Stimulated activated naive B cell treated with anti-CD40 and anti-IgM and Interleukin-4, amounts not matched to agents 10 μg/mL and 1 μg/mL and 100 μg/mL, for 72 hours (primary cell): ENCODE measurements around the gene ZNF544.
A peak's percentile ranks its signal among the peaks of the same experiment; 100 is the strongest.
"Not testable (repeated sequence)": the region's sequence is repeated elsewhere in the genome, so short reads cannot be mapped to it uniquely, and the experiment has no call there.

Source experiments
- ATAC-seq, 2 donors: fragments of 150-1000 bp; cut with Tn5 transposase; replicated peaks; 2 replicates each; pipeline ENCODE4 v1.10.0; 2021; ENCODE audit warnings: moderate library complexity in 1 of 2
- DNase-seq: peaks from one replicate; pipeline ENCODE4 v3.0.0; 2021
- H3K27ac Mint-ChIP-seq: one replicate; pipeline ENCODE4 v1.8.0; 2022; ENCODE audit warnings: mild to moderate bottlenecking, mixed read lengths
- H3K27me3 Mint-ChIP-seq, 2 donors: one replicate each; pipeline ENCODE4 v1.8.0; 2022; ENCODE audit warnings: mixed read lengths in 2 of 2
- H3K36me3 Mint-ChIP-seq, 2 donors: one replicate each; pipeline ENCODE4 v1.8.0; 2022; ENCODE audit warnings: mixed read lengths in 2 of 2, mild to moderate bottlenecking in 1 of 2
- H3K4me1 Mint-ChIP-seq, 2 donors: one replicate each; pipeline ENCODE4 v1.8.0; 2022; ENCODE audit warnings: mixed read lengths in 2 of 2, mild to moderate bottlenecking in 1 of 2
- H3K4me3 Mint-ChIP-seq, 2 donors: one replicate each; pipeline ENCODE4 v1.8.0; 2022; ENCODE audit warnings: mild to moderate bottlenecking in 2 of 2, mixed read lengths in 2 of 2, moderate library complexity in 1 of 2
- H3K9me3 Mint-ChIP-seq, 2 donors: one replicate each; pipeline ENCODE4 v1.8.0; 2022; ENCODE audit warnings: mixed read lengths in 2 of 2, mild to moderate bottlenecking in 1 of 2

The ZNF544 gene

DNA sequence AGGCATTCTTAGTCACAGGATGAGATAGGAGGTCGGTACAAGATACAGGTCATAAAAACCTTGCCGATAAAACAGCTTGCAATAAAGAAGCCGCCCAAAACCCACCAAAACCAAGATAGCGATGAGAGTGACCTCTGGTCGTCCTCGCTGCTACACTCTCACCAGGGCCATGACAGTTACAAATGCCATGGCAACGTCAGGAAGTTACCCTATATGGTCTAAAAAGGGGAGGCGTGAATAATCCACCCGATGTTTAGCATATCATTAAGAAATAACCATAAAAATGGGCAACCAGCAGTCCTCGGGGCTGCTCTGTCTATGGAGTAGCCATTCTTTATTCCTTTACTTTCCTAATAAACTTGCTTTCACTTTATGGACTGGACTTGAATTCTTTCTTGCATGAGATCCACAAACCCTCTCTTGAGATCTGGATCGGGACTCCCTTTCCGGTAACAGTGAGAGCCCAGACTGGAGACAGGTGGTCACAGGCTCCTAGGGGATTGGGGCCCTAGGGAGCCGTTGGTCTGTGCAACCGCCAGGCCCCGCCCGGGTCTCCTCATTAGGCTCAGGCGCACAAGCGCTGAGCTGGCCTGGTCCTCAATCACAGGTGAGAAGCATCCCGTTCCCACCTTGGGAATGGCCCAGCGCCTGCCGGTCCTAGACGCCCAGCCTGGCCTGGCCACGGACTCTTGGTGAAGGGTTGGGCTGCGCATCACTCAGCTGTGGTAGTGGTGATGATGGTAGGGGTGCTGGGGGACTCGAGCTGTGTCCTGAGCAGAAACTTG is 10.9 kb upstream of the ZNF544 start:
- Mint-ChIP-seq H3K4me3 (no peak overlapping the region), H3K27me3 (peaks cover 0 to 3% of the 10 kb centered on the region in 2 donors), H3K9me3 (peaks cover 31 to 35% of the 10 kb centered on the region in 2 donors), H3K4me1 (no peaks in the 10 kb centered on the region), H3K27ac (no peak overlapping the region), H3K36me3 (peaks cover 18 to 34% of the 10 kb centered on the region in 2 donors)
- DNase-seq (no peak), ATAC-seq (no peak)

DNA sequence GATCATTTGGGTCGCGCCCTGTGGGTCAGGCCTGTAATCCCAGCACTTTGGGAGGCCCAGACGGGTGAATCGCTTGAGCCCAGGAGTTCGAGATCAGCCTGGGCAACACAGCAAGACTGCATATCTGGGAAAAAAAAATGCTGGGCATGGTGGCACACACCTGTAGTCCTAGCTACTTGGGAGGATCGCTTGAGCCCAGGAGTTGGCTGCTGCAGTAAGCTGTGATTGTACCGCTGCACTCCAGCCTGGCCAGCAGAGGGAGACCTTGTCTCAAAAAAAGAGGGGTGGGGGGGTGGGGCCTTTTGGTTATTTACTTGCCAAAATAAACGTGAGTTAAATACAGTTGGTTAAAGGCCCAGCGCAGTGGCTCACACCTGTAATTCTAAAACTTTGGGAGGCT is 9.8 kb upstream of the ZNF544 start:
- Mint-ChIP-seq H3K4me3 (no peak overlapping the region), H3K27me3 (peaks cover 0 to 3% of the 10 kb centered on the region in 2 donors), H3K36me3 (peaks cover 9 to 25% of the 10 kb centered on the region in 2 donors), H3K27ac (peak overlapping the region; percentile 22), H3K4me1 (no peaks in the 10 kb centered on the region), H3K9me3 (peaks cover 27 to 33% of the 10 kb centered on the region in 2 donors)
- no peak for DNase-seq
- peak; percentile 59 to 64 for ATAC-seq

DNA sequence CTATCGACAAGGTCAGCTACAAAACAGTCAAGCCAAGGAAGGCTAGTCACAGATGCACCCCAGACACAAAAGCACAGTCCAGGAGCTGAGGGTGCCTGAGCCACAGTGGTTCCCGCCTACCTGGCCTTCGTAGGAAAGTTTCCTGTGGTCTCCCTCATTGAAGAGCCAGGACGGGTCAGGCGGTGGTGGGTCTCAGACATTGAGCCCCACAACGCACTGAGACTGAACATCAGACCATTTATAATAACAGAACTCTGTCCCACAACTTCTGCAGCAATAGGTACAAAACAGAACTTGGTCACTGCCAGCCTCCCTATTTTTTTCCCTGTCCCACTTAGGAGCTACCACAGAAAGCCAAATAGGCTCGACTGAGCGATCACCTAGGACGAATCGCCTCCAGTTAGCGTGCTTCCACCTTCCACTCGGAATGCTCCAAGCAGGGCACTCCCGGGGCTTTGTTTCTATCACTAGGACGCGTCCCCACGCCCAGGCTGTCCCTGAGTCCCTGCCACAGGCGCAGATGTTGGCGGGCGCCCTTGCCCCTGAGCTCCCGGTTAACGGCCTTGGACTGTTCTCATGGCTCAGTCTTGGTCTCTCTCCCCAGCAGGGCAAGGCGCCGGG is 640 bp upstream of the ZNF544 start:
- H3K27me3 Mint-ChIP-seq, result no peaks in the 10 kb centered on the region
- H3K36me3 Mint-ChIP-seq, result peaks cover 39 to 43% of the 10 kb centered on the region in 2 donors
- no peak for DNase-seq
- peaks cover 20 to 27% of the 10 kb centered on the region in 2 donors for H3K4me1 Mint-ChIP-seq
- H3K9me3 Mint-ChIP-seq, result peaks cover 17% of the 10 kb centered on the region in 2 donors
- peak in 1 of 2 donors; percentile 5 for ATAC-seq
- H3K27ac Mint-ChIP-seq, result peak overlapping the region; percentile 97
- H3K4me3 Mint-ChIP-seq, result peak overlapping the region; percentile 93 to 95

DNA sequence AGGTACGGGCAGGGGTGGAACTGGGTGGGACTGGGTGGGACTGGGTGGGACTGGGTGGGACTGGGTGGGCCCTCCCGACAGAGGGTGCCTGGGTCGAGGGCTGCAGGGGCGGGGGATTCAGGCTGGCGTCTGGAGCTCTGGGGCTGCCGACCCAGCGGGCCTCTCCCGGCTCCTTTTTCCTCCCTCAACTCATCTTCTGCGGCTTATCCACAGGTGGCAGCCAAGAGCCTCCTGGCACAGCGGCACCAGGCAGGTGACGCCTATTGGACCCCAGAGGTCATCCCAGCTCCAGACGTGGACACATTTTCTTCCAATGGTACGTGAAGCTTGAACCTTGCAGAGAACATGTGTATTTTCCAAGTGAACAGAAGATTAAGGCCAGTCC is 533 bp downstream of the ZNF544 start:
- ATAC-seq (peak; percentile 24 to 30), DNase-seq (no peak)
- H3K27ac Mint-ChIP-seq, result peak overlapping the region; percentile 97
- peaks cover 50 to 54% of the 10 kb centered on the region in 2 donors for H3K36me3 Mint-ChIP-seq
- peaks cover 18 to 24% of the 10 kb centered on the region in 2 donors for H3K9me3 Mint-ChIP-seq
- H3K27me3 Mint-ChIP-seq, result no peaks in the 10 kb centered on the region
- H3K4me3 Mint-ChIP-seq, result peak overlapping the region; percentile 93 to 95
- peaks cover 23 to 33% of the 10 kb centered on the region in 2 donors for H3K4me1 Mint-ChIP-seq

DNA sequence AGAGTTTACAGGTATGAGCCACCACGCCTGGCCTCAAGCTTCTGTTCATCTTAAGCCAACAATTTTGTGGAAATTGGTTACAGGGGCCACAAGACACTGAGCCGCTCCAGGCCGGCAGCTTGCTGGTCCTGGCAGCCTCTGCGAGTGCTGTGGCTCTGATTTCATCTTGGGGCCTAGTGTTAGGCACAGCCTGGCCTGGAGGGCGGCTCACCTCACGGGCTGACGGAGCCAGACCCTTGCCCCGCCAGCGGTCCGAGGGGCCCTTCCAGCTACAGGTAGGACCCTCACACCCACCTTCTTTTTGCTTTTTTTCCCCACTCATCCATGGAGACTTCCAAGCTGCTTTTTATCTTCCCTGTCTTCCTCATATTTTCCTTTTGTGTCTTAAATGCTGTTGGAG is 8.6 kb downstream of the ZNF544 start:
- Mint-ChIP-seq H3K36me3 (peaks cover 83 to 85% of the 10 kb centered on the region in 2 donors), H3K4me1 (peaks cover 7 to 9% of the 10 kb centered on the region in 2 donors)
- DNase-seq, result no peak

DNA sequence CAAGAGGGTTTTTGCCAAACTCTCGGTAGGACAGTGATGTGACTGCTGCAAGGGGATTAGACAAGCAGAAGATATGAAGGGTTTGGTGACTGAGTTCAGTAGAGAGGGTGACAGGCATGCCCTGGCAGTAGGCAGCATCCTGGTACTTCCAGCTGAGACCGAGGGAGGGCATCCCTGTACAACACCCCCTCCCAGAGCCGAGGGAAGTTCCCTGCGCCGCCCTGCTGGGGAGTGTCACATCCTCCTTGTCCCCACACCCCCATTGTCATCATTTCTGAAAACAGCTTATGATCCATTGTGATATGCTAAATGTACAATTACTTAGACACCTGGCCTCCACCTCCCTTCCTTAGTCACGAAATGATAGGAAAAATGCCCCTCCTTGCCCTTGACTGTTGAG is 14.6 kb downstream of the ZNF544 start:
- Mint-ChIP-seq H3K4me3 (no peak overlapping the region), H3K4me1 (peaks cover 0 to 2% of the 10 kb centered on the region in 2 donors), H3K36me3 (peaks cover 94 to 100% of the 10 kb centered on the region in 2 donors), H3K27ac (no peak overlapping the region), H3K27me3 (no peaks in the 10 kb centered on the region), H3K9me3 (peaks cover 21 to 24% of the 10 kb centered on the region in 2 donors)
- ATAC-seq (no peak), DNase-seq (no peak)

More for the DNA sequence above, 8.6 kb downstream of the ZNF544 start:
- Mint-ChIP-seq H3K27me3 (no peaks in the 10 kb centered on the region), H3K27ac (no peak overlapping the region), H3K9me3 (peaks cover 10 to 13% of the 10 kb centered on the region in 2 donors), H3K4me3 (no peak overlapping the region)
- no peak for ATAC-seq

DNA sequence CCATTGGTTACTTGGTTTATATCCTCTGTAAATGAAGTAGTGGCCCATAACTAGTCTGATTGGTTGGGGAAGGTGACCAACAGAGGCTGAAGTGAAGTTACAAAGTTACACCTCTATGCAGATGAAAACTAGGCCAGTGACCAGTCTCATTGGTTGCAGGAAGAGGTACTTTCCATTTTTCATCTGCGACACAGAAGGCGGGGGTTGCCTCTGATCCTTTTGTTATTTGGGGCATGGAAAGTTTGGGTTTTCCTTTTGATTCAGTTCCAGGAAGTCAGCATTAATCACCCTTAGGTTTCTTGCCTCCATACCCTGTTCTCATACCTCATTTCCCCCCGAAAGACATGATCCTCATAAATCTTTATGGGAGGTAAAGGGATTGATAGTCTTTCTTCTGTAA is 20.2 kb downstream of the ZNF544 start:
- H3K27ac Mint-ChIP-seq, result no peak overlapping the region
- no peaks in the 10 kb centered on the region for H3K27me3 Mint-ChIP-seq
- H3K4me1 Mint-ChIP-seq, result peaks cover 0 to 6% of the 10 kb centered on the region in 2 donors
- ATAC-seq (no peak), DNase-seq (no peak)
- no peak overlapping the region for H3K4me3 Mint-ChIP-seq
- H3K9me3 Mint-ChIP-seq, result peaks cover 29 to 31% of the 10 kb centered on the region in 2 donors
- H3K36me3 Mint-ChIP-seq, result peaks cover 97 to 100% of the 10 kb centered on the region in 2 donors

DNA sequence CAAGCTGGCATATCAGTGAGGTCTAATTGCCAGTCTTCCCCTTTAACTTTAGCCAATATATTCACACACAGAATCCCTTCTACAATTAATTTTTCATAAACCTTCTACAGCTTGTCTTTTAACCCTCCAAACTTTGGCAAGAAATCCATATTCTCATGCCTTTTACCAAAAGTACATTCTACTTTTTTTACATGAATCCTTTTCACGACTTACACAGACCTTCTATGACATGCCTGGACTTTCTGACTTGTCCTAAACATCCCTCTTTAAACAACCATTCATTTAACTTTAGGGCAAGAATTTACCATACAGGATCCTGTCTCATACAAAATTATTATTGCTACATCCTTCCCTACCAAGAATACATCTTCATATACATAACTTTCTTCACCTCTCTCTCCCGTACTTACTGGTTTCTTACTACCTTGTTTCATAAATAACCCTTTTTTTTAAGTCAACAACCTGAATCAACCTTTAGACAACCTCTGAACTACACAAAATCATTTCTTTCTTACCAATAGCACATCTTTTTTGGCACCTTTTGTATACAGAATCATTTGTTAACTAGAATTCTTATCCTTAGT is 23.5 kb downstream of the ZNF544 start:
- ATAC-seq, result no peak
- no peaks in the 10 kb centered on the region for H3K27me3 Mint-ChIP-seq
- no peak overlapping the region for H3K27ac Mint-ChIP-seq
- peaks cover 35 to 37% of the 10 kb centered on the region in 2 donors for H3K9me3 Mint-ChIP-seq
- no peak for DNase-seq
- peaks cover 97 to 100% of the 10 kb centered on the region in 2 donors for H3K36me3 Mint-ChIP-seq
- H3K4me3 Mint-ChIP-seq, result no peak overlapping the region
- peaks cover 0 to 6% of the 10 kb centered on the region in 2 donors for H3K4me1 Mint-ChIP-seq

DNA sequence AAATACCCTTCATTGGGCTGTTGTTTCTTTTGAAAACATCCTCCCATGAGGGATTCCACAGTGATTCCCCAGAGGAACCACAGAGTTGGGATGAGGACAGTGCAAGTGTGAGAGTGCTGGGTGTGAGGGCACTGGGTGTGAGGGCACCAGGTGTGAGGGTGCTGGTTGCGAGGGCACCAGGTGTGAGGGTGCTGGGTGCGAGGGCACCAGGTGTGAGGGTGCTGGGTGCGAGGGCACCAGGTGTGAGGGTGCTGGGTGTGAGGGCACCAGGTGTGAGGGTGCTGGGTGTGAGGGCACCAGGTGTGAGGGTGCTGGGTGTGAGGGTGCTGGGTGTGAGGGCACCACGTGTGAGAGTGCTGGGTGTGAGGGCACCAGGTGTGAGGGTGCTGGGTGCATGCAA is 29.5 kb downstream of the ZNF544 start:
- not testable (repeated sequence) for DNase-seq, ATAC-seq, H3K27me3 Mint-ChIP-seq, H3K4me1 Mint-ChIP-seq
- peak overlapping the region in 1 of 2 donors; percentile 33 for H3K4me3 Mint-ChIP-seq
- H3K9me3 Mint-ChIP-seq, result peaks cover 38 to 49% of the 10 kb centered on the region in 2 donors
- peaks cover 96 to 100% of the 10 kb centered on the region in 2 donors for H3K36me3 Mint-ChIP-seq
- H3K27ac Mint-ChIP-seq, result peak overlapping the region; percentile 73

DNA sequence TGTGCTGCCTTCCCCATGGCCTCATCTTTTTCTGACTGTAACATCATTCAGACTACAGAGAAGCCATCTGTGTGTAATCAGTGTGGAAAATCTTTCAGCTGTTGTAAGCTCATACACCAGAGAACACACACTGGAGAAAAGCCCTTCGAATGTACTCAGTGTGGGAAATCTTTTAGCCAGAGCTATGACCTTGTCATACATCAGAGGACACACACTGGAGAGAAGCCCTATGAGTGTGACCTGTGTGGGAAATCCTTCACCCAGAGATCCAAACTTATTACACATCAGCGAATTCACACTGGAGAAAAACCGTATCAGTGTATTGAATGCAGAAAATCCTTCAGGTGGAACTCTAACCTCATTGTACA is 32.9 kb downstream of the ZNF544 start:
- no peaks in the 10 kb centered on the region for H3K4me1 Mint-ChIP-seq
- DNase-seq, result no peak
- no peak for ATAC-seq
- H3K27me3 Mint-ChIP-seq, result no peaks in the 10 kb centered on the region
- peaks cover 93 to 99% of the 10 kb centered on the region in 2 donors for H3K36me3 Mint-ChIP-seq
- peaks cover 27 to 32% of the 10 kb centered on the region in 2 donors for H3K9me3 Mint-ChIP-seq
- H3K27ac Mint-ChIP-seq, result no peak overlapping the region
- no peak overlapping the region for H3K4me3 Mint-ChIP-seq

DNA sequence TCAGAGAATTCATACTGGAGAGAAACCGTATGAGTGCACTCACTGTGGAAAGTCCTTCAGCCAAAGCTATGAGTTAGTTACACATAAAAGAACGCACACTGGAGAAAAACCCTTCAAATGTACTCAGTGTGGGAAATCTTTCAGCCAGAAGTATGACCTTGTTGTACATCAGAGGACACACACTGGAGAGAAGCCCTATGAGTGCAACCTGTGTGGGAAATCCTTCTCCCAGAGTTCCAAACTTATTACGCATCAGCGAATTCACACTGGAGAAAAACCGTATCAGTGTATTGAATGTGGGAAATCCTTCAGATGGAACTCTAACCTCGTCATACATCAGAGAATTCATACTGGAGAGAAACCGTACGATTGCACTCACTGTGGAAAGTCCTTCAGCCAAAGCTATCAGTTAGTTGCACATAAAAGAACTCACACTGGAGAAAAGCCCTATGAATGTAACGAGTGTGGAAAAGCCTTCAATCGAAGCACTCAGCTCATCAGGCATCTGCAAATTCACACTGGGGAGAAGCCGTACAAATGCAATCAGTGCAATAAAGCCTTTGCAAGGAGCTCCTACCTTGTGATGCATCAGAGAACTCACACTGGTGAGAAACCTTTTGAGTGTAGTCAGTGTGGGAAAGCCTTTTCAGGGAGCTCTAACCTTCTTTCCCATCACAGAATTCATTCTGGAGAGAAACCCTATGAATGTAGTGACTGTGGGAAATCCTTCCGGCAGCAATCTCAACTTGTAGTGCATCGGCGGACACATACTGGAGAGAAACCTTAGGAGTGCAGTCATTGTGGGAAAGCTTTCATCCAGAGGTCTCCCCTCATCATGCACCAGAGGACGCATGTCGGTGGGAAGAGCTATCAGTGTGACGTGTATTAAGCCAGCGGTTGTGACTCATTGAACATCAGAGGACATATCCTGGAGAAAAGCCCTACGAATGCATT is 33.5 kb downstream of the ZNF544 start:
- H3K36me3 Mint-ChIP-seq, result peaks cover 90 to 97% of the 10 kb centered on the region in 2 donors
- H3K4me1 Mint-ChIP-seq, result no peaks in the 10 kb centered on the region
- no peaks in the 10 kb centered on the region for H3K27me3 Mint-ChIP-seq
- no peak for ATAC-seq
- DNase-seq, result no peak
- H3K27ac Mint-ChIP-seq, result peak overlapping the region; percentile 67
- peaks cover 25 to 31% of the 10 kb centered on the region in 2 donors for H3K9me3 Mint-ChIP-seq
- H3K4me3 Mint-ChIP-seq, result peak overlapping the region in 1 of 2 donors; percentile 46

DNA sequence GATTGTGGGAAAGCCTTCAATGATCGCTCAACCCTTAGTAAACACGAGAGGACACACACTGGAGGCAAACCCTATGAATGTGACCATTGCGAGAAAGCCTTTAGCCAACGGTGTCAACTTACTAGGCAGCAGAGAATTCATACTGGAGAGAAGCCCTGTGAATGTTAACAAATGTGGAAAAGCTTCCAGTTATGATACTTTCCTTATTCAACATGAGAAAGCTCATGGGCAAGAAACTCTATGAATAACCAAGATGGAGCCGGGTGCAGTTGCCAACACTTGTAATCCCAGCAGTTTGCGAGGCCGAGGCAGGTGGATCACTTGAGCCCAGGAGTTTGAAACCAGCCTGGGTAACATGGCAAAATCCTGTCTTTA is 34.2 kb downstream of the ZNF544 start:
- peaks cover 21 to 24% of the 10 kb centered on the region in 2 donors for H3K9me3 Mint-ChIP-seq
- ATAC-seq (no peak), DNase-seq (no peak)
- peaks cover 90 to 94% of the 10 kb centered on the region in 2 donors for H3K36me3 Mint-ChIP-seq
- H3K4me1 Mint-ChIP-seq, result no peaks in the 10 kb centered on the region
- no peak overlapping the region for H3K4me3 Mint-ChIP-seq
- peak overlapping the region; percentile 37 for H3K27ac Mint-ChIP-seq
- no peaks in the 10 kb centered on the region for H3K27me3 Mint-ChIP-seq

DNA sequence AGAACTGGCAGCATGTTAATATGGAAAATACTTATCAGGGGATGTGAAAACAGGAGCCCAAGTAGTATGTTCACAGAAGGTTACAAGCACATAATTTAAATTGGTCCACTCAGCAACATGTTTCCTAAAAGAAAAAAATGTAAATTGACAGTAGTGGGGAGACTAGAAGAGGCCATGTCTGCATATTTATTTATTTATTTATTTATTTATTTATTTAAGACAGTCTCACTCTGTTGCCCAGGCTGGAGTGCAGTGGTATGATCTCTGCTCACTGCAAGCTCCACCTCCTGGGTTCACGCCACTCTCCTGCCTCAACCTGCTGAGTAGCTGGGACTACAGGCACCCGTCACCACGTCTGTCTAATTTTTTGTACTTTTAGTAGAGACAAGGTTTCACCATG is 36.4 kb downstream of the ZNF544 start:
- H3K9me3 Mint-ChIP-seq, result peaks cover 14 to 19% of the 10 kb centered on the region in 2 donors
- ATAC-seq, result no peak

DNA sequence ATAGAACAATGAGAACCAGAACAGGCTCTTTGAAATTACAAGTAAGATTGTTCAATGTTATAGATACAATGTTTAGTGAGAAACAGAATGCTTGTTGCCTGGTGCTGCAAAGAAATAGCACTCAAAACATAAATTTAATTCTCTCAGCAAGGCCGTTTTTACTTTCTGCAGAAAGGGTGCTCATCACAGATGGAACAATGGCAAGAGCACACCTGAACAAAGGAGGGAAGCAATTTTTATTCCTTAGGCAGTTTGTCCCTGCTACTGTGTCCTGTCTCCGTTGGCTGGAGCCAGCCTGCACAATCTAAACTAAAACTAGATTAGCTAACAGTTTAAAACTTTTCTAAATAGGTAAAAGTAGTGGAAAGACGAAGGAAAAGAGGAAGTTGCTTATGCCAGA is 39.6 kb downstream of the ZNF544 start:
- Mint-ChIP-seq H3K27me3 (no peaks in the 10 kb centered on the region), H3K36me3 (peaks cover 82 to 88% of the 10 kb centered on the region in 2 donors), H3K9me3 (peaks cover 4 to 14% of the 10 kb centered on the region in 2 donors), H3K4me1 (no peaks in the 10 kb centered on the region), H3K4me3 (no peak overlapping the region), H3K27ac (no peak overlapping the region)
- DNase-seq, result no peak
- ATAC-seq, result no peak

More for the DNA sequence above, 36.4 kb downstream of the ZNF544 start:
- Mint-ChIP-seq H3K27me3 (no peaks in the 10 kb centered on the region), H3K4me3 (no peak overlapping the region), H3K4me1 (no peaks in the 10 kb centered on the region), H3K36me3 (peaks cover 85 to 90% of the 10 kb centered on the region in 2 donors), H3K27ac (peak overlapping the region; percentile 25)
- no peak for DNase-seq
